Activated CD4-positive, alpha-beta T cell treated with anti-CD3 and anti-CD28 coated beads for 36 hours (primary cell): ENCODE results near the gene MCEE. TPM values are rescaled to one million over a fixed set of nuclear protein-coding genes. Genes with fewer than 3 reads are reported as not detected.
"Not testable (repeated sequence)": the region's sequence is repeated elsewhere in the genome, so short reads cannot be mapped to it uniquely, and the experiment has no call there.

ENCODE experiments used
- ATAC-seq: fragments of 200-7000 bp; cut with Tn5 transposase; one replicate; pipeline ENCODE4 v1.10.0; 2021; ENCODE audit warnings: mild to moderate bottlenecking, moderate library complexity
- CTCF ChIA-PET: fragments of 350-600 bp; sonication (Branson Sonifier 250); formaldehyde crosslinking; loops from one replicate; lab custom pipeline; 2021; ENCODE audit warnings: antibody characterized with exemption; lab: Charles Lee
- POLR2A ChIA-PET: fragments of 350-600 bp; sonication (Branson Sonifier 250); formaldehyde crosslinking; loops from one replicate; lab custom pipeline; 2021; ENCODE audit warnings: antibody characterized with exemption, inconsistent platforms; lab: Charles Lee
- DNase-seq: peaks from one replicate; pipeline ENCODE4 v3.0.0-alpha.2; 2020
- H3K27ac Mint-ChIP-seq: one replicate; pipeline ENCODE4 v1.8.0; 2021; ENCODE audit warnings: mixed read lengths
- H3K27me3 Mint-ChIP-seq: one replicate; pipeline ENCODE4 v1.8.0; 2021; ENCODE audit warnings: mixed read lengths
- H3K36me3 Mint-ChIP-seq: one replicate; pipeline ENCODE4 v1.8.0; 2021; ENCODE audit warnings: low read depth, mixed read lengths
- H3K4me1 Mint-ChIP-seq: one replicate; pipeline ENCODE4 v1.8.0; 2021; ENCODE audit warnings: mixed read lengths
- H3K4me3 Mint-ChIP-seq: one replicate; pipeline ENCODE4 v1.8.0; 2021; ENCODE audit warnings: mild to moderate bottlenecking, moderate library complexity, mixed read lengths
- H3K9me3 Mint-ChIP-seq: one replicate; pipeline ENCODE4 v1.8.0; 2021; ENCODE audit warnings: low read depth, mixed read lengths
- intact Hi-C, 2 experiments: fragments of 100-400 bp; cut with DNase I in 1 of 2; cut with micrococcal nuclease in 1 of 2; formaldehyde crosslinking; loops; one replicate each; pipeline versions ENCODE4 v1.14.2 to v1.15.1; 2022 to 2024; cut with DNase I, micrococcal nuclease
- total RNA-seq, 2 experiments: library from RNA; stranded (reverse); gene quantifications; one replicate each; pipeline ENCODE4 v1.2.3, GENCODE V29; 2021

MCEE gene
- total RNA-seq: 10 to 100 TPM; 10.2 to 13.6 TPM

DNA sequence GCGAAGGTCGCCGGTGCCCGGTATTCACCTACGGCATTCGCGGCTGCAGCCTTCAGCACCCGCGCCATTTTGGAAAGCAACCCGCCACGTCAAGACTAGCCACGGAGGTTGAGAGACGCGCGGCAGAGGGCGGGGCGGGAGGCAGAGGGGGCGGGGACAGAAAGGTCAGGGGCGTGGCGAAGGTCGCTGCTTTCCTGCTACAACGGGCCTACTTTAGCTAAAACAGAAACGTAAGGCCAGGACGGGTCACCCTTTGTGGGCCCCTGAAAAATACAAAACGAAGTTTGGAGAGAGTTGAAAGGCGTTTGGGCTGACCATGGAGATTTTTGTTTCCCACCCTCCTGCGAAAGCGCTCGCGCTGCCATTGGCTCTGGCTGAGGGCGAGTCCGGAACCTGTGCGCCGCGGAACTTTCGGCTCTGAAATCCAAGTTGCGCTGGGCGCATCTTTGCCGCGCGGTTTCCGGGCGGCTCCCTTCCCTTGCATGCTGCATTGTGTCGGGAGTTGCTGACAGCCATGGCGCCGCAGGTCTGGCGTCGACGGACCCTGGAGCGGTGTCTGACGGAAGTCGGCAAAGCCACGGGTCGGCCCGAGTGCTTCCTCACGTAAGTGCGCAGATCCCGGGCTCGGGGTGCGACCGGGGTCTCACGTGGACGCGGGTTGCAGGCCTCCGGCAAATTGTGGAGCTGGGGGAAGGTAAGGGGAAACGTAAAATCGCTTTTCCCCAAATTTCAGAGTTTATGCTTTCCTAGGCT lies at the start of gene MCEE, which contains the start of gene MPHOSPH10:
Gene MCEE (minus strand): TSS at position 78 of the 753 bp plus-strand sequence. CDS start 10 bp downstream, at position 68.
Gene MPHOSPH10 (plus strand): TSS at position 483 of the 753 bp plus-strand sequence. CDS start 32 bp downstream, at position 515.
- CTCF ChIA-PET: interaction anchor here (0.6 to 2.0 kb wide), 12 partner anchors 13 to 417 kb away, joined by 3 to 20 read pairs (median 4); partner anchors contain the start of gene NAGK
- Mint-ChIP-seq H3K27ac (no peak within 1 kb of the TSS), H3K36me3 (peaks cover 16% of the 10 kb centered on the region), H3K4me1 (peaks cover 18% of the 10 kb centered on the region), H3K9me3 (no peaks in the 10 kb centered on the region), H3K4me3 (no peak within 1 kb of the TSS), H3K27me3 (no peaks in the 10 kb centered on the region)
- ATAC-seq (peak; percentile 95), DNase-seq (peak; percentile 95)
- POLR2A ChIA-PET: interaction anchor here (0.6 to 1.0 kb wide), 4 partner anchors 61 to 201 kb away, joined by 3 read pairs; partner anchors contain the start of gene ZNF638
- intact Hi-C loops: loop anchor here (1.0 to 2.0 kb wide), 11 partner anchors 30 to 201 kb away; partner anchors contain the start of genes NAGK (in 2 of the 2), PAIP2B (in 2 of the 2), TEX261 (in 1 of the 2) and ZNF638 (in 1 of the 2)

DNA sequence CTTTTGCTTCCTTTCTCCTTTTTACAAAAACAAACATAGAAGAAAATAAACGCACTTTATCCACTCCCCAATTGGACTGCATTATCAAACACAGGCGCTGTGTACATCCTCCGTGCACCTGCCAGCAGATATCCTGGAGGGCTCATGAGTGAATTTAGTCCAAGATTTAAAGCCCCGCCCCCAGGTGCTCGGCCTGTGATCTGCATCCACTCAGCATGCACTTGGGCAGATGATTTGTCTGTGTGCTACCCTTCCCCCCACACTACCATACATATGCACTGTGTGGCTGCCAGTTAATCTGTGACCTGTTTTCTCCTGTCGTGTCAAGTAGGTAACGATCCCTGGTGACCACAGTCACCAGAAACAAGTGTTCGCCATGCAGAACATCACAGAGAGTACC lies 48.8 kb upstream of the MCEE start:
- H3K4me3 Mint-ChIP-seq, DNase-seq, H3K36me3 Mint-ChIP-seq, intact Hi-C loops, CTCF ChIA-PET, POLR2A ChIA-PET, H3K27ac Mint-ChIP-seq, H3K9me3 Mint-ChIP-seq, H3K27me3 Mint-ChIP-seq: not testable (repeated sequence)
- ATAC-seq: peak; percentile 26
- peaks cover 12% of the 10 kb centered on the region for H3K4me1 Mint-ChIP-seq

DNA sequence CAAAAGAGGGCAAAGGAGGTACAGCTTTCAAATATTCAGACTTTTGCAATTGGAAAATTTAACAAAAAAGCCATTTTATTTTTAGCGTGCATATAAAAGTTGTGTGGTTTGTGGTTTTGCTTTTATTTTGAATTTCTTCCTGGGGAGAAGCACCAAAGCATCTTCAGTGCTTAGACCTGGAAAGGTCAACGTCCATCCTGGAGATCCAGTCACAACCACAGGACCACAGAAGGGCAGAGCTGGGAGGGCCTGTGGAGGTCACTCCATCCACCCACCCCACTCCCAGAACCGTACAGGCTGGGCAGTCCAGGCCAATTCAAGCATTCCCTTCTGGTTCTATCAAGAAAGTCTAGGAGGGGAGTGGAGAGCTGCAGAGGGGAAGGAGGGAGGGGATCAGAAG lies 44.2 kb upstream of the MCEE start:
- ChIA-PET CTCF (interaction anchor here (0.6 kb wide), 1 partner anchor 230 kb away, joined by 3 read pairs; no protein-coding TSS in a partner anchor), POLR2A (no interaction called here)
- DNase-seq: no peak
- no peak overlapping the region for H3K27ac Mint-ChIP-seq
- H3K27me3 Mint-ChIP-seq: no peaks in the 10 kb centered on the region
- peaks cover 8% of the 10 kb centered on the region for H3K4me1 Mint-ChIP-seq
- H3K4me3 Mint-ChIP-seq: no peak overlapping the region
- no peaks in the 10 kb centered on the region for H3K36me3 Mint-ChIP-seq
- ATAC-seq: no peak
- intact Hi-C loops: no loop called here
- H3K9me3 Mint-ChIP-seq: no peaks in the 10 kb centered on the region

DNA sequence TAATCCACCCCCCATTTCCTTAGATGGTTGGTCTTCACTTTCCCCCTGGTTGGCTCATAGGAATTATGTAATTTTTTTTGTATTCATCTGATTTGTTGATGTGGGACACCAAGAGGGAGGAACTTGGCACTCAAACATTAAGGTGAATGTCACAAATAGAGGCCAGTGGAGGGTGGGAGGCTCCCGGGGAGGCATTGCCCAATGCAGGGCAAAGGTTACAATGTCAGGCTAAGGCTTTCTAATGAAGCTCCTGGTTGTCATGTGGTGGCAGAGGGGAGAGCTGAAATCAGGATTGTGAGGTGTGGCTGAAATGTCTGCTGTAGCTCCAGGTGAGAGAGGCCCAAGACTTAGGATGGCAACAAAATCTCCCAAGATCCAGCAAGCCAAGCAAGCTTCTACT lies 43.1 kb upstream of the MCEE start:
- no peak for ATAC-seq
- ChIA-PET POLR2A (no interaction called here), CTCF (no interaction called here)

DNA sequence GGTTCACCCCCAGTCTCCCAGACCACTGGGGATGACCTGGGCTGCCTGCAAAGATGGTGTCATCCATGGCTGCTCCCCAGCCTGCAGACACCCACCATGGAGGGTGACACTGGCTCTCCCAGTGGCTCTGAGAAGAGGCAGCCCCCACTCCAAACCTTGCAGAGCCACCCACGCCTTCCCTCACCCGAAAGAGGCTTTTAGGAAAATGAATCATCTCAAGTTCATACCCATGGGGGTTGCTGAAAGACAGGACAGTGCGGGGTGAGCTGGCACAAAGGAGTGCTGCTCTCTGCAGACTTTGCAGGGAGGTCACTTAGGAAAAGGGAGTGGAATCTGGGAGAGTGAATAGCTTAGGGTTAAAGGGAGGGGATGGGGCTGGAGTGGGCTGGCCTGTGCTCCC lies 36.8 kb upstream of the MCEE start:
- Mint-ChIP-seq H3K27ac (no peak overlapping the region), H3K27me3 (peaks cover 7% of the 10 kb centered on the region), H3K4me3 (no peak overlapping the region), H3K36me3 (no peaks in the 10 kb centered on the region), H3K9me3 (no peaks in the 10 kb centered on the region), H3K4me1 (no peaks in the 10 kb centered on the region)
- peak; percentile 29 for DNase-seq
- intact Hi-C loops: no loop called here
- ChIA-PET CTCF (no interaction called here), POLR2A (no interaction called here)
- peak; percentile 23 for ATAC-seq

More for the DNA sequence above, 43.1 kb upstream of the MCEE start:
- Mint-ChIP-seq H3K4me3 (no peak overlapping the region), H3K9me3 (no peaks in the 10 kb centered on the region), H3K27me3 (no peaks in the 10 kb centered on the region), H3K36me3 (no peaks in the 10 kb centered on the region), H3K27ac (no peak overlapping the region), H3K4me1 (peaks cover 8% of the 10 kb centered on the region)
- no peak for DNase-seq
- intact Hi-C loops: no loop called here

DNA sequence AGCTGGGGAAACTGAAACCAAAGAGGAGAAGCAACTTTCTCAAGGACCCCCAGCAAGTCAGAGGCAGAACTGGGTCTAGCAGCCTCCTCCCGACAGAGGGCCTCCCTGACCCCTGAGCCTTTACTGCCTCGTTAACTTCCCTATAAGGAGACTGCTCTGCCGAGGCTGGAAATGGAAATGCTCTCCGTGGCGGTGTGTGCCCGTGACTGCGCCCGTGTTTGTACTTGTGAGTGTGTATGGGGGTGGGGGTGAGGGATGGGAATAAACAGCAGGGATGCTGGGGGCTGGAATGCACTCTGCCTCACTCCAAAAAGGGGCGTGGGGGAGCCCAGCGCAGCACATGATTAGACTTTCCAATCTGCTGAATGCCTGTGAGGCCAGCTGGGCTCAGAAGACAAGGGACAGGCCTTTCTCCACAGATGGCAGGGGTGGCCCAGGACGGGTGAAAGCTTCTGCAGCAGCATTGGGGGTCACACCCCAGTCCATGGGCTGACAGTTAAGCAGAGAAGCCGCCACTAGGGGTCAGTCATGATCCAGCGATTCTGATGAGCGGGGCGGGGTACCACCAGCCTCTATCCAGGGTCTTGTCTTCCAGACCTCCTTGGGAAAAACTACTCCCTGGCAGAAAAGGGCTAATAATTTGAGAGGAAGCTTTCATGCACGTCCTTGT lies 27.2 kb upstream of the MCEE start:
- H3K9me3 Mint-ChIP-seq: no peaks in the 10 kb centered on the region
- peaks cover 3% of the 10 kb centered on the region for H3K27me3 Mint-ChIP-seq
- peak; percentile 78 for ATAC-seq
- ChIA-PET CTCF (interaction anchor here (0.5 to 2.1 kb wide), 6 partner anchors 13 to 355 kb away, joined by 3 to 8 read pairs (median 3); no protein-coding TSS in a partner anchor), POLR2A (no interaction called here)
- H3K4me3 Mint-ChIP-seq: no peak overlapping the region
- peaks cover 4% of the 10 kb centered on the region for H3K4me1 Mint-ChIP-seq
- DNase-seq: peak; percentile 80
- no peaks in the 10 kb centered on the region for H3K36me3 Mint-ChIP-seq
- no peak overlapping the region for H3K27ac Mint-ChIP-seq
- intact Hi-C loops: loop anchor here (1.0 to 5.0 kb wide), 4 partner anchors 110 to 353 kb away; no protein-coding TSS in a partner anchor

DNA sequence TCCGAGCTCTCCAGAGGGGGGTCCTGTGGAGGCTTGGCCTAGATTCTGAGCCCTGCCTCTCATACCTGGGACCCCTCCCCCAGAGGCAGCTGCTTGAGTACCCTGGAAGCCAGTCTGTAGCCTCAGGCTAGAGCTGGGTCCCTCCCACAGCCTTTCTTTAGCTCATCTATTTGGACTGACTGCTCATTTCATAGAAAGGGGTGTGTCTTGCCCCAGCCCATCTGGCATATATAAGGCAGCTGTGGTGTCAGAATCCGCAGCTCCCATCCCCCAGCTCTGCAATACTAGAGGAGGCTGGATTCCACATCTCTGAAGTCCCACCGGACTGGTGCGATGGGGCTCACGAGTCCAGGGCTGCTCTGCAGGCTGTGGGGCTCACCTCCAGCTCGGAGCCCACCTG lies 26.5 kb upstream of the MCEE start:
- peaks cover 3% of the 10 kb centered on the region for H3K27me3 Mint-ChIP-seq

DNA sequence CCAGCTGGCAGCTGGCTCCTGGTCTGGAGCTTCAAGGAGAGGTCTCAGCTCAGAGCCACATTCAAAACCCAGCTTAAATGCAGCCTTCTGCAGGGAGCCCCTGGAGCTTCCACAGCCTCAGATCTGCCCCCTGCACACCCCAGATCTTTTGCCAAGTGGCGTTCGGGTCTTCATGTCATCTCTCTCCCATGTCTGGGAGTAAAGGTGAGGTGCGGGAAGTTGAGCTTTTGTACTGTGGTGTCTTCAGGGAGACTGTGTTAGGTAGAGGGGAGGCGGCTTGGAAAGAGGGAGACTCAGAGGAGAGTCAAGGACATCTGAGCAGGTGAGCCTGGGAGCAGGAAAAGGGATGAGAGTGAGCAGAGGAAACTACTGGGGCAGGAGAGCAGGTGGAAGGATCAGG lies 25.8 kb upstream of the MCEE start:
- H3K4me1 Mint-ChIP-seq: peaks cover 4% of the 10 kb centered on the region
- CTCF ChIA-PET: interaction anchor here (0.7 to 2.1 kb wide), 2 partner anchors 55 to 355 kb away, joined by 3 to 8 read pairs; no protein-coding TSS in a partner anchor
- H3K27ac Mint-ChIP-seq: no peak overlapping the region

More for the DNA sequence above, 26.5 kb upstream of the MCEE start:
- intact Hi-C loops: loop anchor here (5.0 kb wide), 3 partner anchors 109 to 141 kb away; no protein-coding TSS in a partner anchor
- POLR2A ChIA-PET: no interaction called here
- Mint-ChIP-seq H3K9me3 (no peaks in the 10 kb centered on the region), H3K36me3 (no peaks in the 10 kb centered on the region), H3K4me1 (peaks cover 4% of the 10 kb centered on the region), H3K4me3 (no peak overlapping the region), H3K27ac (no peak overlapping the region)
- DNase-seq: no peak
- CTCF ChIA-PET: interaction anchor here (0.8 to 2.1 kb wide), 2 partner anchors 56 to 355 kb away, joined by 3 to 8 read pairs; no protein-coding TSS in a partner anchor
- no peak for ATAC-seq

GRCh38 chr2:71154798-71155197 lies 24.8 kb upstream of the MCEE start:
- ATAC-seq (peak; percentile 82), DNase-seq (peak; percentile 60)
- Mint-ChIP-seq H3K4me3 (no peak overlapping the region), H3K27ac (no peak overlapping the region), H3K27me3 (peaks cover 3% of the 10 kb centered on the region), H3K36me3 (peaks cover 4% of the 10 kb centered on the region), H3K9me3 (no peaks in the 10 kb centered on the region), H3K4me1 (peaks cover 4% of the 10 kb centered on the region)
- POLR2A ChIA-PET: interaction anchor here (0.6 kb wide), 1 partner anchor 143 kb away, joined by 3 read pairs; no protein-coding TSS in a partner anchor
- intact Hi-C loops: loop anchor here (1.0 to 5.0 kb wide), 5 partner anchors 105 to 143 kb away; no protein-coding TSS in a partner anchor
- CTCF ChIA-PET: interaction anchor here (0.7 to 1.4 kb wide), 3 partner anchors 24 to 264 kb away, joined by 3 to 5 read pairs (median 3); partner anchors contain the start of gene MPHOSPH10

More for the DNA sequence above, 25.8 kb upstream of the MCEE start:
- POLR2A ChIA-PET: no interaction called here
- Mint-ChIP-seq H3K27me3 (peaks cover 3% of the 10 kb centered on the region), H3K36me3 (no peaks in the 10 kb centered on the region), H3K9me3 (no peaks in the 10 kb centered on the region), H3K4me3 (no peak overlapping the region)
- ATAC-seq: no peak
- intact Hi-C loops: loop anchor here (5.0 kb wide), 3 partner anchors 109 to 141 kb away; no protein-coding TSS in a partner anchor
- no peak for DNase-seq

GRCh38 chr2:71154279-71154678 lies 24.2 kb upstream of the MCEE start:
- no peak for ATAC-seq
- intact Hi-C loops: loop anchor here in 1 of 2 experiments (1.0 to 5.0 kb wide), 2 partner anchors 105 to 132 kb away; no protein-coding TSS in a partner anchor
- POLR2A ChIA-PET: interaction anchor here (0.6 kb wide), 1 partner anchor 144 kb away, joined by 3 read pairs; no protein-coding TSS in a partner anchor

More at GRCh38 chr2:71154279-71154678, 24.2 kb upstream of the MCEE start:
- Mint-ChIP-seq H3K9me3 (no peaks in the 10 kb centered on the region), H3K4me1 (peaks cover 4% of the 10 kb centered on the region), H3K36me3 (peaks cover 8% of the 10 kb centered on the region), H3K27me3 (peaks cover 3% of the 10 kb centered on the region), H3K4me3 (no peak overlapping the region), H3K27ac (no peak overlapping the region)
- CTCF ChIA-PET: interaction anchor here (0.7 to 1.4 kb wide), 3 partner anchors 23 to 265 kb away, joined by 3 to 5 read pairs (median 3); partner anchors contain the start of gene MPHOSPH10
- DNase-seq: no peak
